ENCODE results near the gene STXBP4. TPM values are rescaled to one million over a fixed set of nuclear protein-coding genes. Genes with fewer than 3 reads are reported as not detected.

Gene STXBP4
- total and polyA plus RNA-seq, 2 experiments from 2014 or later = 25.0 to 52.1 TPM

GRCh38 chr17:54976316-54976715 lies 7.8 kb downstream of the STXBP4 start:
- H3K4me3 ChIP-seq = no peak overlapping the region

More at GRCh38 chr17:54976316-54976715, 7.8 kb downstream of the STXBP4 start:
- H3K27me3 ChIP-seq (ENCODE audit: insufficient read depth) = no peaks in the 10 kb centered on the region
- H3K36me3 Mint-ChIP-seq (ENCODE audit: low read depth) = peaks cover 29% of the 10 kb centered on the region
- no peaks in the 10 kb centered on the region for H3K9me2 ChIP-seq (ENCODE audit: insufficient read depth)
- H3K4me1 Mint-ChIP-seq = no peaks in the 10 kb centered on the region
- H3K9me3 Mint-ChIP-seq = peaks cover 18% of the 10 kb centered on the region
- peaks cover 3% of the 10 kb centered on the region for H3K27me3 Mint-ChIP-seq (ENCODE audit: insufficient read depth, low read depth, poor library complexity)
- H3F3A ChIP-seq (replicated peaks; ENCODE audit: low read depth) = no peaks in the 10 kb centered on the region
- no peaks in the 10 kb centered on the region for H4K20me1 ChIP-seq (replicated peaks; ENCODE audit: insufficient read depth)
- no peak overlapping the region for H3K4me3 Mint-ChIP-seq
- H3K27ac Mint-ChIP-seq = no peak overlapping the region
- no peaks in the 10 kb centered on the region for H3K4me1 ChIP-seq (ENCODE audit: insufficient read depth)
- no peak for TF ChIP-seq ZNF114 (CRISPR knock-in tag; IDR thresholded peaks at IDR 0.05)
- TF ChIP-seq POLR2AphosphoS5 (IDR thresholded peaks at IDR 0.05; ENCODE audit: low read depth) = no peak
- no peak for TF ChIP-seq CREB1 (CRISPR knock-in tag; IDR thresholded peaks at IDR 0.05; ENCODE audit: low read depth)
- TF ChIP-seq JUNB (IDR thresholded peaks at IDR 0.05; ENCODE audit: unreplicated experiment) = no peak
- TF ChIP-seq ZNF462 (CRISPR knock-in tag; IDR thresholded peaks at IDR 0.05) = no peak
- TF ChIP-seq EZH2phosphoT487 (IDR thresholded peaks at IDR 0.05; ENCODE audit: unreplicated experiment) = no peak
- TF ChIP-seq REST (IDR thresholded peaks at IDR 0.05; ENCODE audit: unreplicated experiment) = no peak
- TF ChIP-seq STAT1 (IDR thresholded peaks at IDR 0.05; ENCODE audit: unreplicated experiment) = no peak
- TF ChIP-seq NANOG (IDR thresholded peaks at IDR 0.05; ENCODE audit: borderline replicate concordance) = no peak
- TF ChIP-seq EZH2 (IDR thresholded peaks at IDR 0.05; ENCODE audit: low read depth, unreplicated experiment) = no peak
- no peak for TF ChIP-seq CTCF (conservative IDR thresholded peaks at IDR 0.05; ENCODE audit: low read depth in 2 of 2)
- no peak for TF ChIP-seq ETS1 (IDR thresholded peaks at IDR 0.05)
- TF ChIP-seq ZNF331 (CRISPR knock-in tag; IDR thresholded peaks at IDR 0.05; ENCODE audit: low read depth) = no peak
- no peak for ATAC-seq
- H3K27ac ChIP-seq (ENCODE audit: low read depth) = no peak overlapping the region
- no peaks in the 10 kb centered on the region for H3K36me3 ChIP-seq (ENCODE audit: insufficient read depth)
- no peak for DNase-seq (ENCODE audit: low spot score)
- H3K79me2 ChIP-seq (replicated peaks; ENCODE audit: insufficient read depth) = peaks cover 97% of the 10 kb centered on the region
- no peak overlapping the region for H3K4me2 ChIP-seq
- no peak overlapping the region for H2AFZ ChIP-seq
